ENCODE data around the gene RXFP4. TPM values are rescaled to one million over a fixed set of nuclear protein-coding genes. Genes with fewer than 3 reads are reported as not detected.
"Not testable (repeated sequence)": the region's sequence is repeated elsewhere in the genome, so short reads cannot be mapped to it uniquely, and the experiment has no call there.

The RXFP4 gene
- total RNA-seq, 4 donors from 2014 or later, result not detected

DNA sequence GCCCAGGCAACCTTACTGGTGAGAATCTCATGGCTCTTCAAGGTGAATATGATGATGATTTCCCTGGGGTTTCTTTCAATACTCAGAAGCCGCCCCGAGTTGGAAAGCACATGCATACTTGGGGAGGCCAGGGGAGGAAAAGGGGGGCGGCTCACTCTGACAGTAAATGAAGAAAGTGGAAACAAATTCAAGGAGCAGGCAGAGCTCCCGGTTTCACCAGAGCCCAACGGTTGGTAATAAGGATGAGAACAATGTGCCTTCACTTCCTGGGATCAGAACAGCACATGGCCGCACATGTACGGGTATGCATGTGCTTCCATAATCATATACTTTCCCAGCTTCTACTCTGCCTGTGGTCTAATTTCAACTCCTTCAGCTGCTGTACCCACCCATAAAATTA is 40.7 kb downstream of the RXFP4 start:
- Histone ChIP-seq H3K4me3 (peak overlapping the region in 2 of 4 donors; percentile 15 to 24), H3K9me3 (no peaks in the 10 kb centered on the region), H3K27me3 (no peaks in the 10 kb centered on the region), H3K36me3 (no peaks in the 10 kb centered on the region), H3K4me1 (peaks cover 0 to 66% (median 54%) of the 10 kb centered on the region in 4 donors), H3K27ac (peak overlapping the region; percentile 90 to 97 (median 94))
- DNase-seq (ENCODE audit: low spot score in 2 of 2), result no peak
- TF ChIP-seq, protein P1, sequence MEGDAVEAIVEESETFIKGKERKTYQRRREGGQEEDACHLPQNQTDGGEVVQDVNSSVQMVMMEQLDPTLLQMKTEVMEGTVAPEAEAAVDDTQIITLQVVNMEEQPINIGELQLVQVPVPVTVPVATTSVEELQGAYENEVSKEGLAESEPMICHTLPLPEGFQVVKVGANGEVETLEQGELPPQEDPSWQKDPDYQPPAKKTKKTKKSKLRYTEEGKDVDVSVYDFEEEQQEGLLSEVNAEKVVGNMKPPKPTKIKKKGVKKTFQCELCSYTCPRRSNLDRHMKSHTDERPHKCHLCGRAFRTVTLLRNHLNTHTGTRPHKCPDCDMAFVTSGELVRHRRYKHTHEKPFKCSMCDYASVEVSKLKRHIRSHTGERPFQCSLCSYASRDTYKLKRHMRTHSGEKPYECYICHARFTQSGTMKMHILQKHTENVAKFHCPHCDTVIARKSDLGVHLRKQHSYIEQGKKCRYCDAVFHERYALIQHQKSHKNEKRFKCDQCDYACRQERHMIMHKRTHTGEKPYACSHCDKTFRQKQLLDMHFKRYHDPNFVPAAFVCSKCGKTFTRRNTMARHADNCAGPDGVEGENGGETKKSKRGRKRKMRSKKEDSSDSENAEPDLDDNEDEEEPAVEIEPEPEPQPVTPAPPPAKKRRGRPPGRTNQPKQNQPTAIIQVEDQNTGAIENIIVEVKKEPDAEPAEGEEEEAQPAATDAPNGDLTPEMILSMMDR (IDR thresholded peaks at IDR 0.05), result no peak
- TF ChIP-seq POLR2A (IDR thresholded peaks at IDR 0.05) (no peak), EP300 (IDR thresholded peaks at IDR 0.05) (no peak)
- 35 to 53% methylated on average over 7 of the region's 7 CpGs for WGBS, 2 donors

DNA sequence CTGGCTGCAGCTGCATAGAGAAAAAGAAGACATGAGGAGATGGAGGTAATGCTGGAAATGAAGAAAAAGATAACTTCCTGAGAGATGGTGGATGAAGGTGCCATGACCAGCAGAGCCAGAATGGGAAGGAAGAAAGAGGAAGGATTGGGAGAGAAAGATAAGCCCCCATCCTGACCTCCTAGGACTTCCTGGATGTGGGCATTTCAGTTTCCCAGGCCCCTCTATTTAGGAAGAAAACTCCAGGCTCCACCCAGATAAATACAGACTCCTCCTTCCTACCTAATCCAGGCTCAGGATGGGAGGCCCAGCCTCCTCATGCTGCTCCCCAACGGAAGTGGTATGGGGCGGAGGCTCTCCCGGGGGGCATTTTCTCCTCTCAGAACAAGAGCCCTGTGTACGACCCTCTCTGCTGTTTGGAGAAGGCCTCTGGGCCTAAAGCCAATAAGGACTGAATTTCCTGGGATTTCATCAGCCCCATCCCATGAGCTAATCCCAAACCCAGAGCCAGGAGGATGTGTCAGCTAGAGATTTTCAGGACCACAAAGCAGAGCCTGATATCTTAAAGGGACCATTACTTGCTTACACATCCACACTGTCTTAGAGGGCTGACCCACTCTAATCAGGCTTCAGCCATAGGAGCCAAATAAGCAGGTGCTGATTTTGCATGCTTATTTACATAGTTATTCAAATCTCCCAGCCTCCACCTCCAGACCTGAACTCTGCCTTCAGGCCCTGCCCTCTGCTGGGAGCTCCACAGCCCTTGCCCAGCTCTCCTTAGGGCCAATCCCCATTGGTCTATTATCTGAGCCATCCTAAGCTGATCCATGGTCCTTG is 42.0 kb downstream of the RXFP4 start:
- Histone ChIP-seq H3K4me3 (peak overlapping the region in 2 of 4 donors; percentile 1 to 24), H3K9me3 (no peaks in the 10 kb centered on the region), H3K27ac (peak overlapping the region; percentile 56 to 97 (median 92)), H3K4me1 (peaks cover 0 to 62% (median 54%) of the 10 kb centered on the region in 4 donors), H3K27me3 (no peaks in the 10 kb centered on the region), H3K36me3 (no peaks in the 10 kb centered on the region)
- WGBS, 2 donors, result 19 to 28% methylated on average over 4 of the region's 4 CpGs
- peak in 1 of 2 donors; percentile 51 for TF ChIP-seq EP300 (IDR thresholded peaks at IDR 0.05)
- TF ChIP-seq, protein P1 (IDR thresholded peaks at IDR 0.05), result no peak
- peak; percentile 66 to 68 for DNase-seq (ENCODE audit: low spot score in 2 of 2)

DNA sequence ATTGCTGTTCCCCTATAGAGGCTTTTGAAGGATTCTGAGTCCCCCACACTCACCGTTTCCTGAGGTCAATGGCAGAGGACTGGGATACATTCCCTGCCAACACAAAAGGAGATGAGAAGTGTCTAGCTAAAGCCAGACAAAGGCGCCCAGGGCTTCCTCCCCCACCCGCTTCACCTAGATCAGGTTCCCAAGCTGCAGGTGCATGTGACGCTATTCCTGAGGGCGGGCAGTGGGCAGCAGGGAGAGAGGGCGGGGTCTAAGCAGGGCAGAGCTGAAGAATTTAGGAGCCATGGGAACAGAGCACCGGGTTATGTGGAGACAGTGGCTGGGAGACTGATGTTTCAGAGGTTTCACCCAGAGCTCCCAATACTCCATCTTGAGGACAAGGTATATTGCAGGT is 42.9 kb downstream of the RXFP4 start:
- Histone ChIP-seq H3K9me3 (no peaks in the 10 kb centered on the region), H3K4me3 (no peak overlapping the region), H3K27me3 (no peaks in the 10 kb centered on the region), H3K4me1 (peaks cover 0 to 64% (median 52%) of the 10 kb centered on the region in 4 donors), H3K27ac (peak overlapping the region in 3 of 4 donors; percentile 90 to 97 (median 95)), H3K36me3 (no peaks in the 10 kb centered on the region)
- no peak for TF ChIP-seq POLR2A (IDR thresholded peaks at IDR 0.05)
- TF ChIP-seq, protein P1 (IDR thresholded peaks at IDR 0.05), result no peak
- no peak for TF ChIP-seq EP300 (IDR thresholded peaks at IDR 0.05)
- no peak for DNase-seq (ENCODE audit: low spot score in 2 of 2)
- WGBS, 2 donors, result 78 to 79% methylated on average over 7 of the region's 7 CpGs

DNA sequence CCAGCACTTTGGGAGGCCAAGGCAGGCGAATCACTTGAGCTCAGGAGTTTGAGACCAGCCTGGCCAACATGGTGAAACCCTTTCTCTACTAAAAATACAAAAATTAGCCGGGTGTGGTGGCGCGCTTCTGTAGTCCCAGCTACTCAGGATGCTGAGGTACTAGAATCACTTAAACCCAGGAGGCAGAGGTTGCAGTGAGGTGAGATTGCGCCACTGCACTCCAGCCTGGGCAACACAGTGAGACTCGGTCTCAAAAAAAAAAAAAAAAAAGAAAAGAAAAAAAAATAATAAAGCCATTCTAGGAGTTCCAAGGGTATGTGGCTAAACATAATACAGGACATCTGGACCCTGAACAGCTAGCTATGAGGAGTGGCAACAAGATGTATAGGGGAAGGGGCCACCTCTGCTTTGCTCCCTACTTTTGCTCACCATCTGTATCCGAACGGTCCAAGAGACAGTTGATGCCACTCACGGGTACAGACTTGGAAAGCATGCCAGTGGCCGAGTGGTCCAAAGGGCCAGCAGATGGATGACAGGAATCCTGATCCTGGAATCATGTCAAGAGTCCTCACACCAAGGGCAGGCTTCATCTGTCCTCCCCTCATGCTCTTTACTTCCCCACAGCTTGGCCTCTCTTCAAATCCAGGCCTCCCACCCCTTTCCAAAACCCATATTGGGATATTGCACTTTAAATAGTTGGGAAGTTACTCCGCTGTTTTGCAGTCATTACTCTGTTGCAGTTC is 43.6 kb downstream of the RXFP4 start:
- 83 to 90% methylated on average over 11 of the region's 11 CpGs for WGBS, 2 donors
- not testable (repeated sequence) for DNase-seq (ENCODE audit: low spot score in 2 of 2); H3K27me3 ChIP-seq; H3K9me3 ChIP-seq; H3K4me3 ChIP-seq; H3K36me3 ChIP-seq
- peaks cover 0 to 64% (median 48%) of the 10 kb centered on the region in 4 donors for H3K4me1 ChIP-seq
- peak overlapping the region in 2 of 4 donors; percentile 95 to 97 for H3K27ac ChIP-seq

DNA sequence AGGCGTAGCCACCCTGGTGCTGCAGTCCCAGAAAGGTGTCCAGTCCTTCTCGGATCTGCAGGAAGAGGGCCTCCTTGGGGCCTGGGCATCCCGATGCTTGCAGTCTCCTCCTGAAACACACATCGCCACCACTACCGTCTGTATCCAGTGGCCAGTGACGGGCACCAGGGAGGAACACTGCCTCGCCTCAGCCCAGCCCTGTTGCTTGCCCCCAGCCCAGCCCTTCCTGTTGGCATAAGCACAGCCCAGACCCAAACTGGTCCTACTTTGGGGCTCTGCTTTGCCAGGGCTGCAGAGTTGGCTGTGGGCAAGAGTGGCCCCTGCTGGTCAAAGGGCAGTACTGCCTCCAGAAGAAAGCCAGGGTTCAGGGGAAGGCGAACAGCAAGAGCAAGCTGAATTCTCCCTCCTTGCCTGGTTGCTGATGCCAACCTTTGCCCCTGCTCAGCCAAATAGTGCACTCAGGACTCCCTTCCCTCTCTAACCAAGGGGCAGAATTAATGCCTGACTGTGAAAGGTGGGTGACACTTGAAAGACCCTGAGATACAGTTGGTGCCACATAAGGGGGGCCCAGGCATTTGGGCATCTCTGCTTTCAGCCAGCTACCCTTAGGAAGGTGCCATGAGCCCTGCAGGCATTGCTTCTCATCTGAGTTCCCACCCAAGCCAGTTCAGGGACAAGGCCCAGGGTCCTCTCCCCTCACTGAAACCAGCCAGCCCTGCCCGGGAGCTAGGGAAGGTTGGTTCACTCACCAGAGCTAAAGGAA is 48.0 kb downstream of the RXFP4 start:
- peaks cover 0 to 43% (median 15%) of the 10 kb centered on the region in 4 donors for H3K4me1 ChIP-seq
- no peaks in the 10 kb centered on the region for H3K27me3 ChIP-seq
- H3K4me3 ChIP-seq, result peak overlapping the region; percentile 17 to 48 (median 37)
- 8 to 15% methylated on average over 5 to 8 of the region's 9 CpGs for WGBS, 2 donors
- H3K9me3 ChIP-seq, result no peaks in the 10 kb centered on the region
- peak overlapping the region in 3 of 4 donors; percentile 64 to 83 (median 79) for H3K27ac ChIP-seq
- DNase-seq (ENCODE audit: low spot score in 2 of 2), result peak in 1 of 2 donors; percentile 74
- H3K36me3 ChIP-seq, result no peaks in the 10 kb centered on the region
- no peak for TF ChIP-seq POLR2A (IDR thresholded peaks at IDR 0.05)
- TF ChIP-seq, protein P1 (IDR thresholded peaks at IDR 0.05), result peak; percentile 97 to 99 (median 99)
- peak in 1 of 2 donors; percentile 49 for TF ChIP-seq EP300 (IDR thresholded peaks at IDR 0.05)
